ENCODE data around the gene NCAM2. TPM values are rescaled to one million over a fixed set of nuclear protein-coding genes. Genes with fewer than 3 reads are reported as not detected.

The NCAM2 gene
- total RNA-seq, 1 experiment from 2014 or later = not detected

DNA sequence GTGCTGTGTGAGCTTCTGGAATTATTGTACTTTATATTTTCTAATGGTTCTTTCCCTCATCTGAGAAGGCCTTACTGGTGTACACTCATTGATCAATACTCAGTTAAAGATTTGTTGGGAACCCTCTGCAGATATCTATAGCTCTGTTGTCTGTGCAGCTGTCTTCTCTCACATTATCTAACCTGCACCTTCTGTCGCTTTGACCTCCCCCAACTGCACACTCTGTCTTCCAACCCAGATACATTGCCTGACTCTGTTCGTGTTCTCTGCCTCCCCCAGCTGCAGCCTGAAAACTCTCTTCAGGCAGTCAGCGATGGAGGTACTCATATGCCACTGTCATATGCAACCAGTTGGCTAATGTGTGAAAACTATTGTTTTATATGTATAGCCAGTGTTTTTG lies 334.3 kb downstream of the NCAM2 start:
- peaks cover 8 to 18% of the 10 kb centered on the region in 2 experiments; a peak in 2 of 4 replicates for H3K9me3 ChIP-seq (ENCODE audit: control insufficient read depth in 1 of 2, insufficient read depth in 1 of 2, low read depth in 1 of 2, low read length in 2 of 2)

DNA sequence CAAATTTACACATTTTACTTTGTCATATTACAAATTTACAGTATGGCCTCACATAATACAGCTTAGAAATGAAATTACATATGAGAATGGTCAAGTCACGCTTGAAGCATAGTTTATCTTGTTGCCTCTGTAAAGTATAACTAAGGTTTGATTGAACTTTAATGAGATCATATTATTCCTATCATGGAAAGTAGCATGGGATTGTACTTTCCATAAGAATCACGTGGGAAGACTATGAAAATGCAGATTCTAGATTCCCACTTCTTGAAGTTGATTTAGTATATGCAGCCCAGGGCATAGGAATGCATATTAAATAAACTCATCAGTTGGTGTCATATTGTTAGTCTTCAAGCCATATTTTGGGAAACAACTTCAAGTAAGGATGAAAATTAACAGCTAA lies 342.8 kb downstream of the NCAM2 start:
- no peak overlapping the region for H3K9ac ChIP-seq (ENCODE audit: low read length)
- H3K27me3 ChIP-seq (ENCODE audit: insufficient read depth, low read length) = no peaks in the 10 kb centered on the region
- no peaks in the 10 kb centered on the region for H3K9me2 ChIP-seq (ENCODE audit: insufficient read depth)
- no peak overlapping the region for H2AFZ ChIP-seq (ENCODE audit: low read depth, low read length, poor library complexity, severe bottlenecking)
- intact Hi-C loops (cut with micrococcal nuclease) = no loop called here
- H3K4me1 ChIP-seq (ENCODE audit: control insufficient read depth in 1 of 2, insufficient read depth in 2 of 2, low read length in 2 of 2) = no peaks in the 10 kb centered on the region
- no peaks in the 10 kb centered on the region for H3K79me2 ChIP-seq (ENCODE audit: insufficient read depth, low read length)
- TF ChIP-seq ZNF274 (IDR thresholded peaks at IDR 0.05; ENCODE audit: low read depth, low read length) = no peak
- no peak for TF ChIP-seq SP1 (IDR thresholded peaks at IDR 0.05; ENCODE audit: low read depth)
- TF ChIP-seq, protein P1, sequence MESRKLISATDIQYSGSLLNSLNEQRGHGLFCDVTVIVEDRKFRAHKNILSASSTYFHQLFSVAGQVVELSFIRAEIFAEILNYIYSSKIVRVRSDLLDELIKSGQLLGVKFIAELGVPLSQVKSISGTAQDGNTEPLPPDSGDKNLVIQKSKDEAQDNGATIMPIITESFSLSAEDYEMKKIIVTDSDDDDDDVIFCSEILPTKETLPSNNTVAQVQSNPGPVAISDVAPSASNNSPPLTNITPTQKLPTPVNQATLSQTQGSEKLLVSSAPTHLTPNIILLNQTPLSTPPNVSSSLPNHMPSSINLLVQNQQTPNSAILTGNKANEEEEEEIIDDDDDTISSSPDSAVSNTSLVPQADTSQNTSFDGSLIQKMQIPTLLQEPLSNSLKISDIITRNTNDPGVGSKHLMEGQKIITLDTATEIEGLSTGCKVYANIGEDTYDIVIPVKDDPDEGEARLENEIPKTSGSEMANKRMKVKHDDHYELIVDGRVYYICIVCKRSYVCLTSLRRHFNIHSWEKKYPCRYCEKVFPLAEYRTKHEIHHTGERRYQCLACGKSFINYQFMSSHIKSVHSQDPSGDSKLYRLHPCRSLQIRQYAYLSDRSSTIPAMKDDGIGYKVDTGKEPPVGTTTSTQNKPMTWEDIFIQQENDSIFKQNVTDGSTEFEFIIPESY (IDR thresholded peaks at IDR 0.05; ENCODE audit: extremely low read depth, insufficient replicate concordance, low read length) = no peak
- no peak for TF ChIP-seq REST (IDR thresholded peaks at IDR 0.05; ENCODE audit: low read depth)
- TF ChIP-seq TCF7L2 (IDR thresholded peaks at IDR 0.05; ENCODE audit: borderline replicate concordance, extremely low read depth, insufficient read depth, insufficient read length) = no peak
- no peak for TF ChIP-seq CBX3 (IDR thresholded peaks at IDR 0.05; ENCODE audit: low read depth)
- TF ChIP-seq YY1 (IDR thresholded peaks at IDR 0.05; ENCODE audit: extremely low read depth, insufficient replicate concordance, low read depth, low read length) = no peak
- TF ChIP-seq POLR2A (IDR thresholded peaks at IDR 0.05; ENCODE audit: borderline replicate concordance, extremely low read depth, insufficient read depth, insufficient read length) = no peak
- TF ChIP-seq ZFX (IDR thresholded peaks at IDR 0.05) = no peak
- DNase-seq (ENCODE audit: low read depth, low spot score) = no peak
- ChIA-PET RAD21 (ENCODE audit: low non-redundant PET in 1 of 2, low total read pairs in 2 of 2, uncharacterized antibody in 2 of 2, unreplicated experiment in 2 of 2) (no interaction called here), CTCF (no interaction called here), POLR2A (no interaction called here)
- no peaks in the 10 kb centered on the region for H3K36me3 ChIP-seq (ENCODE audit: control insufficient read depth in 1 of 2, insufficient read depth in 2 of 2, low read length in 2 of 2)
- ATAC-seq = no peak
- no peak overlapping the region for H3K4me2 ChIP-seq (ENCODE audit: low read length)
- H3K27ac ChIP-seq (ENCODE audit: low read depth, low read length) = no peak overlapping the region
- peaks cover 9 to 25% of the 10 kb centered on the region in 2 experiments; a peak in 2 of 4 replicates for H3K9me3 ChIP-seq (ENCODE audit: control insufficient read depth in 1 of 2, insufficient read depth in 1 of 2, low read depth in 1 of 2, low read length in 2 of 2)
- BruUV-seq (replicated peaks) = no TSS peak
- no peak overlapping the region for H3K4me3 ChIP-seq (replicated peaks in 1 of 2; ENCODE audit: low read depth in 1 of 2, low read length in 2 of 2)
- no peaks in the 10 kb centered on the region for H4K20me1 ChIP-seq (ENCODE audit: insufficient read depth)

More for the DNA sequence above, 334.3 kb downstream of the NCAM2 start:
- no peak overlapping the region for H3K9ac ChIP-seq (ENCODE audit: low read length)
- H3K4me2 ChIP-seq (ENCODE audit: low read length) = no peak overlapping the region
- DNase-seq (ENCODE audit: low read depth, low spot score) (no peak), ATAC-seq (no peak)
- BruUV-seq (replicated peaks) = no TSS peak
- no peaks in the 10 kb centered on the region for H3K4me1 ChIP-seq (ENCODE audit: control insufficient read depth in 1 of 2, insufficient read depth in 2 of 2, low read length in 2 of 2)
- no peak for TF ChIP-seq EZH2phosphoT487 (IDR thresholded peaks at IDR 0.05; ENCODE audit: borderline replicate concordance)
- no peaks in the 10 kb centered on the region for H3K9me2 ChIP-seq (ENCODE audit: insufficient read depth)
- ChIA-PET RAD21 (ENCODE audit: low non-redundant PET in 1 of 2, low total read pairs in 2 of 2, uncharacterized antibody in 2 of 2, unreplicated experiment in 2 of 2) (no interaction called here), POLR2A (no interaction called here), CTCF (no interaction called here)
- H4K20me1 ChIP-seq (ENCODE audit: insufficient read depth) = no peaks in the 10 kb centered on the region; the same call in 1 of the 2 replicates
- H3K27ac ChIP-seq (ENCODE audit: low read depth, low read length) = no peak overlapping the region
- H3K36me3 ChIP-seq (ENCODE audit: control insufficient read depth in 1 of 2, insufficient read depth in 2 of 2, low read length in 2 of 2) = no peaks in the 10 kb centered on the region
- H3K27me3 ChIP-seq (ENCODE audit: insufficient read depth, low read length) = no peaks in the 10 kb centered on the region
- H3K4me3 ChIP-seq (replicated peaks in 1 of 2; ENCODE audit: low read depth in 1 of 2, low read length in 2 of 2) = no peak overlapping the region
- intact Hi-C loops (cut with micrococcal nuclease) = no loop called here
- H2AFZ ChIP-seq (ENCODE audit: low read depth, low read length, poor library complexity, severe bottlenecking) = no peak overlapping the region
- no peaks in the 10 kb centered on the region for H3K79me2 ChIP-seq (ENCODE audit: insufficient read depth, low read length)

Measured in HCT116 (cell line).